Neural cell (in vitro differentiated cells): ENCODE data around the gene MAGI1. TPM values are rescaled to one million over a fixed set of nuclear protein-coding genes. Genes with fewer than 3 reads are reported as not detected.

ENCODE experiments used
- H2AFZ ChIP-seq: fragments of 200-600, 300-800 bp; sonication (generic), shearing (Covaris generic); 2 replicates; pipeline ENCODE4 v1.6.0; 2014; ENCODE audit warnings: low read depth, mild to moderate bottlenecking, antibody characterized with exemption, low read length, moderate library complexity
- H3F3A ChIP-seq: fragments of 200-600 bp; shearing (Covaris generic); 2 replicates; pipeline ENCODE4 v1.6.1; 2016; ENCODE audit warnings: mild to moderate bottlenecking, moderate library complexity, mixed read lengths, antibody characterized with exemption, low read length; ENCODE audit not compliant: insufficient read depth, poor library complexity, severe bottlenecking
- H3K27ac ChIP-seq: fragments of 200-600, 300-800 bp; sonication (generic), shearing (Covaris generic); 2 replicates; pipeline ENCODE4 v1.5.1; 2014; ENCODE audit warnings: mild to moderate bottlenecking, low read length, moderate library complexity
- H3K27me3 ChIP-seq: fragments of 300-800, 200-600 bp; sonication (generic), shearing (Covaris generic); 2 replicates; pipeline ENCODE4 v1.6.0; 2014; ENCODE audit warnings: mild to moderate bottlenecking, low read depth, low read length, moderate library complexity; ENCODE audit not compliant: insufficient read depth
- H3K36me3 ChIP-seq: fragments of 300-800, 200-600 bp; sonication (generic), shearing (Covaris generic); 2 replicates; pipeline ENCODE4 v1.5.1; 2014; ENCODE audit warnings: mild to moderate bottlenecking, antibody characterized with exemption, low read length, moderate library complexity; ENCODE audit not compliant: insufficient read depth
- H3K4me2 ChIP-seq: fragments of 300-800, 200-600 bp; sonication (generic), shearing (Covaris generic); 2 replicates; pipeline ENCODE4 v1.6.0; 2014; ENCODE audit warnings: mild to moderate bottlenecking, low read length
- H3K4me3 ChIP-seq: fragments of 300-800, 200-600 bp; sonication (generic), shearing (Covaris generic); 2 replicates; pipeline ENCODE4 v1.5.1; 2014; ENCODE audit warnings: mild to moderate bottlenecking, low read length, moderate library complexity
- H3K79me2 ChIP-seq: fragments of 200-600 bp; shearing (Covaris generic); replicated peaks from 2 replicates; pipeline ENCODE4 v1.6.0; 2014; ENCODE audit warnings: mild to moderate bottlenecking, low read length, moderate library complexity; ENCODE audit not compliant: insufficient read depth
- H3K9ac ChIP-seq: fragments of 300-800, 200-600 bp; sonication (generic), shearing (Covaris generic); 2 replicates; pipeline ENCODE4 v1.6.1; 2016; ENCODE audit warnings: mild to moderate bottlenecking, low read length, mixed read lengths
- H3K9me2 ChIP-seq: fragments of 200-600 bp; shearing (Covaris generic); 2 replicates; pipeline ENCODE4 v1.6.1; 2016; ENCODE audit warnings: mild to moderate bottlenecking, low read length, mixed read lengths; ENCODE audit not compliant: insufficient read depth
- H3K9me3 ChIP-seq: fragments of 200-600, 300-800 bp; sonication (generic), shearing (Covaris generic); 2 replicates; pipeline ENCODE4 v1.6.1; 2016; ENCODE audit warnings: mild to moderate bottlenecking, mixed run types, low read length, moderate library complexity, mixed read lengths
- H4K20me1 ChIP-seq: fragments of 200-600 bp; shearing (Covaris generic); 2 replicates; pipeline ENCODE4 v1.6.1; 2016; ENCODE audit warnings: mild to moderate bottlenecking, mixed run types; ENCODE audit not compliant: insufficient read depth
- CTCF ChIP-seq: fragments of 450-650 bp; IDR thresholded peaks from 2 replicates; pipeline ENCODE4 v1.5.1; 2014; ENCODE audit warnings: antibody characterized with exemption, mild to moderate bottlenecking, moderate library complexity; ENCODE audit not compliant: poor library complexity, severe bottlenecking
- EP300 ChIP-seq: fragments of 450-650 bp; conservative IDR thresholded peaks from 2 replicates; pipeline ENCODE4 v1.6.1; 2014; ENCODE audit warnings: antibody characterized with exemption, mild to moderate bottlenecking, moderate library complexity; ENCODE audit not compliant: poor library complexity, severe bottlenecking
- EZH2 ChIP-seq: fragments of 200-600, 300-800 bp; shearing (Covaris generic), sonication (generic); IDR thresholded peaks from 2 replicates; pipeline ENCODE4 v1.6.1; 2014; ENCODE audit warnings: antibody characterized with exemption, low read length, borderline replicate concordance, mild to moderate bottlenecking; ENCODE audit not compliant: insufficient read depth, poor library complexity, severe bottlenecking
- MXI1 ChIP-seq: fragments of 450-650 bp; conservative IDR thresholded peaks from 2 replicates; pipeline ENCODE4 v1.6.1; 2014; ENCODE audit warnings: antibody characterized with exemption, mild to moderate bottlenecking; ENCODE audit not compliant: poor library complexity, severe bottlenecking
- POLR2AphosphoS5 ChIP-seq: IDR thresholded peaks from 2 replicates; pipeline ENCODE4 v1.6.1; 2012
- RAD21 ChIP-seq: fragments of 450-650 bp; conservative IDR thresholded peaks from 2 replicates; pipeline ENCODE4 v1.6.1; 2014; ENCODE audit warnings: antibody characterized with exemption, mild to moderate bottlenecking, moderate library complexity
- REST ChIP-seq: IDR thresholded peaks from 2 replicates; pipeline ENCODE4 v1.6.1; 2012; ENCODE audit warnings: borderline replicate concordance
- SMC3 ChIP-seq: fragments of 450-650 bp; conservative IDR thresholded peaks from 2 replicates; pipeline ENCODE4 v1.6.1; 2014; ENCODE audit warnings: antibody characterized with exemption, mild to moderate bottlenecking, moderate library complexity; ENCODE audit not compliant: poor library complexity
- TAF1 ChIP-seq: IDR thresholded peaks from 2 replicates; pipeline ENCODE4 v1.6.1; 2012; ENCODE audit warnings: low read depth
- polyA plus RNA-seq: library from polyadenylated mRNA; depleted of rRNA; stranded (reverse); fragments of >200 nt; gene quantifications from 2 replicates; pipeline ENCODE4 v1.2.3, GENCODE V29; 2014

MAGI1 gene
- polyA plus RNA-seq, 1 donor from 2014 or later, result 44.7 TPM

- Histone ChIP-seq H3K9ac (no peak overlapping the region), H3F3A (no peaks in the 10 kb centered on the region), H3K9me2 (no peaks in the 10 kb centered on the region), H3K4me2 (no peak overlapping the region), H3K27me3 (no peaks in the 10 kb centered on the region), H3K4me3 (no peak overlapping the region), H2AFZ (no peak overlapping the region), H3K36me3 (no peaks in the 10 kb centered on the region), H4K20me1 (no peaks in the 10 kb centered on the region), H3K9me3 (no peaks in the 10 kb centered on the region), H3K27ac (no peak overlapping the region), H3K79me2 (peaks cover 16% of the 10 kb centered on the region)
- no peak for TF ChIP-seq RAD21
- TF ChIP-seq MXI1, result no peak
- no peak for TF ChIP-seq TAF1
- no peak for TF ChIP-seq EZH2
- no peak for TF ChIP-seq REST
- no peak for TF ChIP-seq EP300
- TF ChIP-seq POLR2AphosphoS5, result no peak
- TF ChIP-seq CTCF, result no peak
- no peak for TF ChIP-seq SMC3
Observed at GRCh38 chr3:65484964-65485363, 553.8 kb downstream of the MAGI1 start.

- Histone ChIP-seq H3K4me2 (no peak overlapping the region), H3K79me2 (peaks cover 17% of the 10 kb centered on the region), H3K4me3 (no peak overlapping the region), H3F3A (no peaks in the 10 kb centered on the region), H3K9me2 (no peaks in the 10 kb centered on the region), H3K27me3 (no peaks in the 10 kb centered on the region), H3K27ac (no peak overlapping the region), H3K9me3 (no peaks in the 10 kb centered on the region), H3K36me3 (no peaks in the 10 kb centered on the region), H3K9ac (no peak overlapping the region), H4K20me1 (no peaks in the 10 kb centered on the region), H2AFZ (no peak overlapping the region)
- TF ChIP-seq CTCF, result no peak
- no peak for TF ChIP-seq SMC3
- no peak for TF ChIP-seq POLR2AphosphoS5
- TF ChIP-seq TAF1, result no peak
- no peak for TF ChIP-seq REST
- TF ChIP-seq EZH2, result no peak
Observed at GRCh38 chr3:65483480-65483879, 555.2 kb downstream of the MAGI1 start.
